ENCODE results near the gene DCN. TPM values are rescaled to one million over a fixed set of nuclear protein-coding genes. Genes with fewer than 3 reads are reported as not detected.

DCN gene
- total RNA-seq, 1 experiment from 2014 or later, result not detected

DNA sequence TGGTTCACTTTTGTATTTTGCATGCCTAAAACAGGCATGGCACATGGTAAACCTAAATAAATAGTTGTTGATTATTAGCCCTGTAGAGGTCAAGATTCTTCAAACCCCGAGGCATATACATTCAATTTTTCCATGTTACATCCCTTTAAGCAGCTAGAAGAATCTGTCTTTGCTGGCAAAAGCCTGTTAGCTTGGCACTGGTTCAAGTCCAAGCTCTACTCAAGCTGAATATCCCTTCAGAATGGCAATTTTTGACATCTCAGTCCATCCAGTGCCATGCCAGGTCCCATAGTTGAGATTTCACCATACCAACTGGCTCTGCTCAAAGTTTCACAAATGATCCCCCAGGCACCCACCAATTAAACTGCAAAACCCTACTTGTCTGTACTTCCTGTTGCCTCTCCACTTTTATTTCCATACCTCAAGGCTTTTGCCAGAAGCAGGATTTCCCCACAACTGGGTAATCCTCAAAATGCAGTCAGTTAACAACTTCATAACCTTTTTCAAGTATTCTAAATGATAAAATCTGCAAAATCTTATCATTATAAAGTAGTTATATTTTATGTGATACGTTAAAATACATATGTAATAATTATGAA is 9.0 kb upstream of the DCN start:
- no peaks in the 10 kb centered on the region for H3K36me3 ChIP-seq (ENCODE audit: low read depth, low read length)
- no TSS peak for BruUV-seq (replicated peaks)
- H3K4me1 ChIP-seq (ENCODE audit: insufficient read depth, low read length), result no peaks in the 10 kb centered on the region
- ChIA-PET POLR2A (ENCODE audit: unreplicated experiment) (no interaction called here), CTCF (no interaction called here)
- DNase-seq, result no peak
- no peak overlapping the region for H3K27ac ChIP-seq (ENCODE audit: low read length)
- H3K9me2 ChIP-seq (replicated peaks; ENCODE audit: low read length), result no peaks in the 10 kb centered on the region
- intact Hi-C loops (cut with micrococcal nuclease), result no loop called here
- no peak overlapping the region for H3K4me3 ChIP-seq (ENCODE audit: low read length)
- no peaks in the 10 kb centered on the region for H3F3A ChIP-seq (ENCODE audit: low read length, unreplicated experiment)
- ATAC-seq, result no peak
- no peak for TF ChIP-seq EZH2 (IDR thresholded peaks at IDR 0.05; ENCODE audit: low read length, unreplicated experiment)
- TF ChIP-seq, protein P1, sequence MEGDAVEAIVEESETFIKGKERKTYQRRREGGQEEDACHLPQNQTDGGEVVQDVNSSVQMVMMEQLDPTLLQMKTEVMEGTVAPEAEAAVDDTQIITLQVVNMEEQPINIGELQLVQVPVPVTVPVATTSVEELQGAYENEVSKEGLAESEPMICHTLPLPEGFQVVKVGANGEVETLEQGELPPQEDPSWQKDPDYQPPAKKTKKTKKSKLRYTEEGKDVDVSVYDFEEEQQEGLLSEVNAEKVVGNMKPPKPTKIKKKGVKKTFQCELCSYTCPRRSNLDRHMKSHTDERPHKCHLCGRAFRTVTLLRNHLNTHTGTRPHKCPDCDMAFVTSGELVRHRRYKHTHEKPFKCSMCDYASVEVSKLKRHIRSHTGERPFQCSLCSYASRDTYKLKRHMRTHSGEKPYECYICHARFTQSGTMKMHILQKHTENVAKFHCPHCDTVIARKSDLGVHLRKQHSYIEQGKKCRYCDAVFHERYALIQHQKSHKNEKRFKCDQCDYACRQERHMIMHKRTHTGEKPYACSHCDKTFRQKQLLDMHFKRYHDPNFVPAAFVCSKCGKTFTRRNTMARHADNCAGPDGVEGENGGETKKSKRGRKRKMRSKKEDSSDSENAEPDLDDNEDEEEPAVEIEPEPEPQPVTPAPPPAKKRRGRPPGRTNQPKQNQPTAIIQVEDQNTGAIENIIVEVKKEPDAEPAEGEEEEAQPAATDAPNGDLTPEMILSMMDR (conservative IDR thresholded peaks at IDR 0.05; ENCODE audit: low read depth, low read length), result no peak
- TF ChIP-seq EZH2phosphoT487 (IDR thresholded peaks at IDR 0.05; ENCODE audit: borderline replicate concordance, low read length), result no peak
- 0 out of 2 replicates have a peak, but pooled peaks cover 6% of the 10 kb centered on the region for H3K9me3 ChIP-seq (ENCODE audit: low read length)
- H3K27me3 ChIP-seq (ENCODE audit: low read length), result no peaks in the 10 kb centered on the region
- H3K4me2 ChIP-seq (ENCODE audit: low read length), result no peak overlapping the region
- no peaks in the 10 kb centered on the region for H4K20me1 ChIP-seq (ENCODE audit: low read length)
- no peaks in the 10 kb centered on the region for H3K79me2 ChIP-seq (ENCODE audit: low read length)
- H2AFZ ChIP-seq (ENCODE audit: low read length), result no peak overlapping the region
- no peak overlapping the region for H3K9ac ChIP-seq (ENCODE audit: low read length)

DNA sequence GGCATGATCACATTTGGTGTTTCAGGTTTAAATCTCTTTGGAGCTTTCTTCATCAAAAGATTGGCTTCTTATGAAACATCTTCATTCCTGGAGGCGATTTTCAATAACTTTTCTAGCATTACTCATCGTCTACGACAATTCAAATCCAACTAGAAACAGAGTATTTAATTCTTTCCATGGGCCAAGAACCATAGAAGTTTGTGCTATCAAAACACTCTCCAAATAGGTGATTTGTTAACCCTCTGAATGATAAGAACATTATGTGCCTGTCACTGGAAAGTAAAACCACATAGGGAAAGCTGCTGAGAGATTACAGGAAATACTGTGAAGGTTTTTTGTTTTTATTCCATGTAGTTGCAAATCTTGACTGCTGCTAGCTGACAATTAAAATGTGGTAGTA is 6.9 kb upstream of the DCN start:
- CTCF ChIA-PET, result no interaction called here
- Histone ChIP-seq H3K9me2 (replicated peaks; ENCODE audit: low read length) (no peaks in the 10 kb centered on the region), H3K4me3 (ENCODE audit: low read length) (no peak overlapping the region), H4K20me1 (ENCODE audit: low read length) (no peaks in the 10 kb centered on the region), H3K4me1 (ENCODE audit: insufficient read depth, low read length) (no peaks in the 10 kb centered on the region), H3K4me2 (ENCODE audit: low read length) (no peak overlapping the region), H3K9me3 (ENCODE audit: low read length) (no peaks in the 10 kb centered on the region), H3K36me3 (ENCODE audit: low read depth, low read length) (no peaks in the 10 kb centered on the region), H3K27me3 (ENCODE audit: low read length) (no peaks in the 10 kb centered on the region), H3K9ac (ENCODE audit: low read length) (no peak overlapping the region), H3K79me2 (ENCODE audit: low read length) (no peaks in the 10 kb centered on the region), H3K27ac (ENCODE audit: low read length) (no peak overlapping the region), H2AFZ (ENCODE audit: low read length) (no peak overlapping the region), H3F3A (ENCODE audit: low read length, unreplicated experiment) (no peaks in the 10 kb centered on the region)
- TF ChIP-seq, protein P1 (conservative IDR thresholded peaks at IDR 0.05; ENCODE audit: low read depth, low read length), result no peak
- ATAC-seq (no peak), DNase-seq (no peak)
- intact Hi-C loops (cut with micrococcal nuclease), result no loop called here
- POLR2A ChIA-PET (ENCODE audit: unreplicated experiment), result no interaction called here
- no TSS peak for BruUV-seq (replicated peaks)

DNA sequence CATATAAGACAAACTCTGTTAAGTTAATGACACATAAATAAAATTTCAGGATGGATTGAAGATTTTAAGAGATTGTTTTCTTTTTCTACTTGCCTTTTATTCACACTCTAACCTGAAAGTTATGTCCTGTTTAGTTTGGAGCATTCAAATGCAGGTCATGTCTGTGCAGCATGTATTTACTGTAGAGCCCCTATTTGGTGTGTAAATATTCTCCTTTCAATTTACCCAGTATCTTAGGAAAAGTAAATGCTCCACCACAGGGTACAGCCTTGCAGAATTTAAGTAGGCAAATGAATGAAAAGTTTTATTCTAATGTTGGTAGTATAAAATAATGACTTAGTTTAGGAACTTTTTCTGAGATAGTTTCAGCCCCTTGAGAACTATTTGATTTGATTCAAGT is 6.2 kb upstream of the DCN start:
- no peaks in the 10 kb centered on the region for H3K36me3 ChIP-seq (ENCODE audit: low read depth, low read length)
- DNase-seq (no peak), ATAC-seq (no peak)
- POLR2A ChIA-PET (ENCODE audit: unreplicated experiment), result no interaction called here
- no peaks in the 10 kb centered on the region for H3F3A ChIP-seq (ENCODE audit: low read length, unreplicated experiment)
- H3K27me3 ChIP-seq (ENCODE audit: low read length), result no peaks in the 10 kb centered on the region
- no peak overlapping the region for H3K27ac ChIP-seq (ENCODE audit: low read length)
- H3K79me2 ChIP-seq (ENCODE audit: low read length), result no peaks in the 10 kb centered on the region
- H3K4me3 ChIP-seq (ENCODE audit: low read length), result no peak overlapping the region
- no peaks in the 10 kb centered on the region for H3K4me1 ChIP-seq (ENCODE audit: insufficient read depth, low read length)
- BruUV-seq (replicated peaks), result no TSS peak
- no peak overlapping the region for H2AFZ ChIP-seq (ENCODE audit: low read length)
- CTCF ChIA-PET, result no interaction called here
- intact Hi-C loops (cut with micrococcal nuclease), result no loop called here
- no peak overlapping the region for H3K4me2 ChIP-seq (ENCODE audit: low read length)
- no peak overlapping the region for H3K9ac ChIP-seq (ENCODE audit: low read length)
- no peaks in the 10 kb centered on the region for H3K9me3 ChIP-seq (ENCODE audit: low read length)
- no peaks in the 10 kb centered on the region for H3K9me2 ChIP-seq (replicated peaks; ENCODE audit: low read length)
- TF ChIP-seq, protein P1 (conservative IDR thresholded peaks at IDR 0.05; ENCODE audit: low read depth, low read length), result no peak
- TF ChIP-seq EZH2 (IDR thresholded peaks at IDR 0.05; ENCODE audit: low read length, unreplicated experiment), result no peak
- no peak for TF ChIP-seq EZH2phosphoT487 (IDR thresholded peaks at IDR 0.05; ENCODE audit: borderline replicate concordance, low read length)
- no peaks in the 10 kb centered on the region for H4K20me1 ChIP-seq (ENCODE audit: low read length)

Measured in PC-3 (cell line).